SK-MEL-5 (cell line): Measurements from ENCODE around the gene SLC9C1. TPM values are rescaled to one million over a fixed set of nuclear protein-coding genes. Genes with fewer than 3 reads are reported as not detected.

Source experiments
- DNase-seq: peaks from one replicate; pipeline ENCODE4 v3.0.0-alpha.2; 2016; ENCODE audit warnings: low read depth, low spot score
- in situ Hi-C: cut with HindIII; loops from 2 replicates; pipeline ENCODE4 v1.10.0; 2016; ENCODE audit warnings: low sequenced_read_pairs, high pct_unique_total_duplicates, low pct_unique_long_range_greater_than_20kb
- small RNA-seq, 2 experiments: library from RNA; depleted of rRNA; stranded (forward); fragments of <200 nt; gene quantifications; one replicate each; pipeline ENCODE3, GENCODE V24; 2014
- total RNA-seq: library from RNA; depleted of rRNA; stranded (reverse); fragments of >200 nt; shearing (Covaris generic); gene quantifications from 2 replicates; pipeline ENCODE4 v1.2.3, GENCODE V29; 2014; rRNA removed

The SLC9C1 gene
- total RNA-seq, 1 experiment from 2014 or later = 0.11 TPM

DNA sequence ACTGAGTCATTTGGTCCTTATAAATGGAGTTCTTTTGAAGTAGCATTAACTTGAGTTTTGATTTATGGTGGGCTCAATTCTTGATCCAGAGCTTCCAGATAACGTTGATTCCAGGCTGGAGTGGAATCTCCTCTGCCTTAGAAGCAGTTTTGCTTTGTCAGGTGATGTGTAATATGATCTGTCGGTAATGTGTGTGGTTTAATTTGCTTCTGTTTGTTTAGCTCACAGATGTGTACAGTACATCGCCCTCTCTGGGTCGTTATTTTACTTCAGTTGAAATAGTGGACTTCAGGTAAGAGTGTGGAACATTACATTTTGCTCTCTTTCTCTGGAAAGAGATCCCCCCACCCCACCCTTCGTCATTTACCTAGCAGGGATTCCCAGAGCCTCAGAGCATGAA lies 184.7 kb downstream of the SLC9C1 start:
- in situ Hi-C loops = no loop called here
- DNase-seq = no peak

DNA sequence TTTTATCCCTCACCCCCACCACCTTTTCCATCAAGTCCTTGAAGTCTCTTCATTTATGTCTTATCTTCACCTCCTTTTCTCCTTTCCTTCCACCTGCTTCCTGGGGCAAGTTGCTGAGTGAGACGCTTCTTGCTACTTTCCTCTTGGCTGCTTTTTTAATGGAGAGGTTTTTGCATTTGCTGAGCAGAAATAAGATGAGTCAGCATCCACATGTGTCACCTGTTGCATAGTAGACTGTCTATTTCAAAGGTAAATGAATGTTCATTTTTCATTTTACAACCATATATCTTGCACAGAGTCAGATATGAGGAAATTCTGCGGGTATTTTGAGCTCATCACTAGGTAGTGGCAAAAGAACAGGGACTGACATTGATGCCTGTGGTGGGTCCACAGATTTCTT lies 189.2 kb downstream of the SLC9C1 start:
- in situ Hi-C loops = no loop called here
- no peak for DNase-seq

DNA sequence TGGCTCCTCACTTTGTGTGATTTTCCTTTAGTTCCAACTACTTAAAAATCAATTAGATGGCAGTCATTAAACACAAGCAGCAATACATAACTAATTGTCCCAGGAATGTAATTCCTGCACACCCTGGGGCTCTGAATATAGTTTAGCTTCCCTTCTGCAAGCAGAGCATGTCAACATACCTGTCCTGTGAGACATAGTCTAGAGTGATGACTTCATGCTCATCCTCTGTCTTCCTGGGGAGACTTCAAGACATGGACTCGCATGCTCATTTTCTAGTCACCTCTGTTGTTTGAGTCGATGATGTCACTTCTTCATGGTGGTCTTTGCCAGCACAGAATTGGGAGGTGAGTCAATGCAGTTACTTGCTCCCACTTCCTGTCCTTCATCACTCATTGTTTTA lies 192.1 kb downstream of the SLC9C1 start:
- in situ Hi-C loops = no loop called here
- no peak for DNase-seq

DNA sequence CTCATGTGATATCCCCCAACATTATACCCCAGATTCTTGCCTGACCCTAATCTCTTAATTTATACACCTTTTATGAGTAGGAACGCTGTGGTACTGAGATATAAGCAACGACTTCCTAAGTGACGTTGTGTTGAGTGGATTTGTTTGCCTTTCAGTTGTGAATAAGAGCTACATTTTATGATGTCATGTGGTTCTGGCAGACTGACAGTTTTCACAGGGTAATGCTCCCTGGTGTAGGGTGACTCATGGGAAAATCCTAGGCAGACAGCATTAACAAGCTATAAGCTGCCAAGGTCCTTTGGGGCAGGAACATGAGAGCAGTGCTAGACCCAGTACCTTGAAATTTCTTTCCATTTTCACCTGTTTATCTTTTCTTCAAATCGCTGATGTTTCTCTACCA lies 196.6 kb downstream of the SLC9C1 start:
- peak; percentile 83 for DNase-seq

GRCh38 chr3:112096176-112096575 lies 197.8 kb downstream of the SLC9C1 start:
- no peak for DNase-seq
- in situ Hi-C loops = no loop called here

More for the DNA sequence above, 196.6 kb downstream of the SLC9C1 start:
- in situ Hi-C loops = no loop called here

GRCh38 chr3:112095731-112096130 lies 198.3 kb downstream of the SLC9C1 start:
- in situ Hi-C loops = no loop called here
- no peak for DNase-seq

- in situ Hi-C loops = no loop called here
- DNase-seq = no peak
Measured at GRCh38 chr3:112093180-112093522, 200.9 kb downstream of the SLC9C1 start.

DNA sequence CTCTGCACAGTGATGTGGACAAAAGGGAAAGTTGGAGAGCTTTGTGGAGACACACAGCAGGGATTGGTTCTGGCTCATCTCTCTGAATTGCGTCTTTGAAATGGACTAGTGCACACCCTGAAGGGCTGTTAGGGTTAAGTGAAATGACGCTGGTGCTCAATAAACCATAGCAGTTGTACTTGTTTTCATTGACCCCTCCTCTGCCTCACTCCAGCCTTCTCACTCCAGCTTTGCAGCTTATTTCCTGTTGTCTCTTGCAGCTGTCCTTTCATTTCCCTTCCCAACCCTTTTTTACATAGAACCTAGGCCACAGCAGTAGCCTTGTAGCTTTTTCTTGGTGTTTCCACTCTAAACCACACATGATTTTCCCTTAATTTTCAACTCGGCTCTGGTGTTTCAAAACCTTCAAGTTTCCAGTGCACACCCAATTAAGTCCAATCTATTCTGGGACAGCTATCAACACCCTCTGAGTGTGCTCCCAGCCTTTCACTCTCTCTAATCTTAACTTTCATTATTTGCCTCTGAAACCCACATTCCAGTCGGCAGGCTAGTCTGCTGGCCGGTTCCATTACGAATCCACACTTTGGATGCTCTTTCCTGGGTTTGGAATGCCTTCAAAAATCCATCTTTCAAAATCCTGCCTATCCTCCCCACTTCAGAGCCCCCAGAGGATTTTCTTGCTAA lies 201.4 kb downstream of the SLC9C1 start:
- in situ Hi-C loops = no loop called here
- peak; percentile 60 for DNase-seq

GRCh38 chr3:112090887-112091586 lies 203.0 kb downstream of the SLC9C1 start:
- in situ Hi-C loops = no loop called here
- DNase-seq = no peak

Small RNAs within 50 kb of the gene (small RNA-seq; reads per million reads assigned to genes)
- 0 reads per million in 2 experiments for gene MIR567

Other genes starting within 250 kb of the SLC9C1 start
- 11.0 and 12.4 TPM in 2 replicates for gene C3orf52, start 207.8 kb downstream of the SLC9C1 start, total RNA-seq
- gene GCSAM, start 161.0 kb downstream of the SLC9C1 start, total RNA-seq = not detected in 2 replicates
- gene CD200, start 38.9 kb upstream of the SLC9C1 start, total RNA-seq = 1.9 and 3.5 TPM in 2 replicates
- not detected in 2 replicates for gene BTLA, start 205.3 kb upstream of the SLC9C1 start, total RNA-seq